ENCODE data around the gene GHRH.

The GHRH gene

GRCh38 chr20:37229357-37229756 is 32.3 kb downstream of the GHRH start:
- no peak for TF ChIP-seq CTCF (IDR thresholded peaks at IDR 0.05; ENCODE audit: low read depth, low read length, missing control alignments)
- no peak for DNase-seq (ENCODE audit: extremely low read depth, low read depth)
- no peak overlapping the region for H3K4me3 ChIP-seq (replicated peaks; ENCODE audit: low read depth, low read length)

- DNase-seq (ENCODE audit: extremely low read depth, low read depth): no peak
- no peak for TF ChIP-seq CTCF (IDR thresholded peaks at IDR 0.05; ENCODE audit: low read depth, low read length, missing control alignments)
- no peak overlapping the region for H3K4me3 ChIP-seq (replicated peaks; ENCODE audit: low read depth, low read length)
These were observed 33.0 kb downstream of the GHRH start for GRCh38 chr20:37228656-37229055.

GRCh38 chr20:37228082-37228481 is 33.5 kb downstream of the GHRH start:
- no peak overlapping the region for H3K4me3 ChIP-seq (replicated peaks; ENCODE audit: low read depth, low read length)
- no peak for DNase-seq (ENCODE audit: extremely low read depth, low read depth)
- no peak for TF ChIP-seq CTCF (IDR thresholded peaks at IDR 0.05; ENCODE audit: low read depth, low read length, missing control alignments)

DNA sequence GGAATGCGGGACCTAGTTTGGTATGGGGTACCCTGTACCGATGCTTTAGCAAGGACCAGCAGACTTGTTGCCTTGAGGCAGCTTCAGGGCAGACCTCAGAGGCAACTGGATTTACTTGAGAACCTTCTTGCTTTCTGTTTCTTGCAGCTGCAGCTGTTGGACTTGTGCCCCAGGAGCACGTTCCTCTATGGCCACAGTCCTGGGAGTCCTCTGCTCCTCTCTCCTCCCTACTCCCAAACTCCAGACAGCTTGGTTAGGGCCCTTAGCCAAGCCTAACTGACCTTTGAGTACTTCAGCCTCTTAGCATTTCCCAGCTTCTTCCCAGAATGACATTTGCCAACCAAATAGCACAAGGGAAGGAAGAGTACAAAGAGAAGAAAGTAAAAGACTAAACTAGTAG is 34.7 kb downstream of the GHRH start:
- no peak for TF ChIP-seq CTCF (IDR thresholded peaks at IDR 0.05; ENCODE audit: low read depth, low read length, missing control alignments)
- H3K4me3 ChIP-seq (replicated peaks; ENCODE audit: low read depth, low read length): no peak overlapping the region
- DNase-seq (ENCODE audit: extremely low read depth, low read depth): no peak

- H3K4me3 ChIP-seq (replicated peaks; ENCODE audit: low read depth, low read length): no peak overlapping the region
- no peak for DNase-seq (ENCODE audit: extremely low read depth, low read depth)
- no peak for TF ChIP-seq CTCF (IDR thresholded peaks at IDR 0.05; ENCODE audit: low read depth, low read length, missing control alignments)
These were observed 36.5 kb downstream of the GHRH start for GRCh38 chr20:37225146-37225545.

GRCh38 chr20:37223053-37223452 is 38.6 kb downstream of the GHRH start:
- H3K4me3 ChIP-seq (replicated peaks; ENCODE audit: low read depth, low read length): no peak overlapping the region
- no peak for TF ChIP-seq CTCF (IDR thresholded peaks at IDR 0.05; ENCODE audit: low read depth, low read length, missing control alignments)
- peak; percentile 22 for DNase-seq (ENCODE audit: extremely low read depth, low read depth)

- H3K4me3 ChIP-seq (replicated peaks; ENCODE audit: low read depth, low read length): no peak overlapping the region
- no peak for DNase-seq (ENCODE audit: extremely low read depth, low read depth)
- no peak for TF ChIP-seq CTCF (IDR thresholded peaks at IDR 0.05; ENCODE audit: low read depth, low read length, missing control alignments)
These were observed 39.5 kb downstream of the GHRH start for GRCh38 chr20:37222086-37222485.
